Activated CD4-positive, alpha-beta T cell treated with anti-CD3 and anti-CD28 coated beads, Interleukin-2, Interleukin-6, amounts not matched to agents 100 ng/mL and 50 ng/mL, durations not matched to agents 16 hours and 8 hours (primary cell): ENCODE measurements around the gene UBAC2.

ENCODE experiments used
- DNase-seq: peaks from one replicate; pipeline ENCODE4 v3.0.0-alpha.2; 2020

The UBAC2 gene

DNA sequence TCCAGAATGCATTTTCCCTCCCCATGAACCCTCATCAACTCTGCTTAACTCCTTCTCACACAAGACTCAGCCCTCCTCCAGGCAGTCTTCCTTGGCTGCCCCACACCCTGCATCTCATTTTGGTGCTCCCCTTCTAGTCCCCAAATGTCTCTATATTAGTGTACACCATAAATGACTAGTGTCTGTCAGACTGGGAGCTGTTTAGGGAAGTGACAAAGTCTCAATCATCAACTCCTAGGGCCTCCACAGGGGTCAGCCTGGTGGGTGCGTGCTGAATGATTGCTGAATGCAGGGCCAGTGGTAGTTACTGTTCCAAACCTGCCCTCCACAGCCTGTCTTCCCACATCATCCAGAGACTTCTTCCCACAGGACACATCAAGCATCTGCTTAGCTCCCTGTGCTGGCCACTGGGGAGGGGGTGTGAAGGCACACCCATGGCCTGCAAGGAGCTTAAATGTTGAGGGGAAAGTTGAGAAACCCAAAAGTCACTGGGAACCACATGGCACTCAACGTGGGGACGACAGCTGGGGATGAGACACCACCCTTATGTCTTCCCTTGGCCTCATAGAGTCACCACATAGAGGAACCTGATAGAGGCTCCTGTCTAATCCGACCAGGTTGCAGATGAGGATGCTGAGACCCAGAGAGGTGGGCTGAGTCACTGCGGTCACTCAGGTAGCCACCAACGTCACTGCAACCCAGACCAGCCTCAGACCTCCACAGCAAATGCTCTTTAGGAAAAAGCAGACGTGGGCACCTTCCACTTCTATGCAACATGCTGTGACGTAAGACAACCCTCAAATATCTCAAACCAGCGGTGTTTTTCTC is 221.3 kb downstream of the UBAC2 start:
- DNase-seq: no peak

DNA sequence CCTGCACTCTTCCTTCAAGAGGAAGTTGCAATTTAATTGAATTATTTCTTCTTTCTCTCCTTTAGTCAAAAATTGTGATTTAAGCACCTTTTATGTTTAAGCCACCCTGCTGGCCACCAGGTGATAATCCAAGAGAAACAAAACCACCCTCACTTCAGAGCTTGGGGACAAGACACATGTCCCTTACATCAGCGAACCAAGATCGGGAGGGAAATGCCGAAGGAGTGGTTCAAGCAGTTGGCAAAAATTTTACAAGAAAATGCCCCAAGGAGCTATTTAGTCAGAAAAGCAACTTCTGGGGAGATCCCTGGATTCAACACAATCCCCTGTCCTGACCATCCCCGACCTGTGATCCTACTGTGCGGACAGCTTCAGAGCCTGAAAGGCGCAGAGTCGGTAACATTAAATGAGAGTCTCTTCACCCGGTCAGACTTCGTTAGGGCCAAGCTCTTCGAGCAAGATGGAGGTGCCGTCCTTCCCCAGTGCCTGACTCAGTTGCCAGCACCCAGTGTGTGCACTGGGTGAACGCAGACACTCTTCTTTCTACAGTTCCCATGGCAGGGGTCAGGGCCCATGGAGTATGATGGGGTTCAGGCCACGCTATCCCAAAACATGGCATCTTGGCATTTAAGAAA is 222.0 kb downstream of the UBAC2 start:
- DNase-seq: no peak

- peak; percentile 46 for DNase-seq
These were observed 225.1 kb downstream of the UBAC2 start for GRCh38 chr13:99425485-99426341.

GRCh38 chr13:99426426-99426825 is 225.8 kb downstream of the UBAC2 start:
- no peak for DNase-seq

DNA sequence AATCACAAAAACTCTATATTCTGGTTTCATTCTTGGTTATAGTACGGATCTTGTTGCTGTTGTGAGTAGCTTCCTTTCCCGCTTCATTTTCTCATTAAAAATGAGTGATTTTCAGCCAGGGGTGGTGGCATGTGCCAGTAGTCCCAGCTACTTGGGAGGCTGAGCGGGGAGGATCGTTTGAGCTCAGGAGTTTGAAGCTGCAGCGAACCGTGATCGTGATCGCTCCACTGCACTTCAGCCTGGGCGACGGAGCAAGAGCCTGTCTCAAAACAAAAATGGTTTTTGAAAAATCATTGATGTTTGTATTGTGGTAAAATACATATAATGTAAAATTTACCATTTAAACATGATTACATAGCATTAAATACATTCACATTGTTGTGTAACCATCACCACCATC is 229.0 kb downstream of the UBAC2 start:
- no peak for DNase-seq

GRCh38 chr13:99431927-99432608 is 231.4 kb downstream of the UBAC2 start:
- DNase-seq: no peak

GRCh38 chr13:99432609-99433542 is 232.2 kb downstream of the UBAC2 start:
- DNase-seq: peak; percentile 92

DNA sequence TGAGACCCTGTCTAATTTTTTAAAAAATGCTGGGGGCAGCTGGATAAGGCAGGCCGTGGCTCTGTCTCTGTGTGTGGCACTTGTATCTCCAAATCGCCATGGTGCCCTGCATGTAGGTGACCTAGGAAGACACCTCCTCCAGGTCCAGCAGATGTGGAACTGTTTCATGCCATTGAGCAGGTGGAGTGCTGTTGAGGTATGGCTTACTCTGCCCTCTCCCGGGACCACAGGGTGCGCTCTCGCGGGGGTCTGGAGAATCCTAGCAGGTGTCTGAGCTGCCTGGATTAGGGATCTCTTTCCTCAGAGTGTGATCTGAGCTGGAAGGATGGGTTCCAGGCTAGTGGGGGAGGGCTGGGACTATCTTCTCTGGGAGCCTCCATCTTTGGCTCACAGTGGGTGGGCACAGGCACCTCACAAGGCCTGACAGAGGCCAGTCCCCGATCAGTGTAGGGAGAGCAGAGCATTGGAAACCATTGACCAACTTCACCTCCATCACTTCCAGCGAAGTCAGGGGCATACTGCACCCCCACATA is 233.0 kb downstream of the UBAC2 start:
- no peak for DNase-seq

- DNase-seq: peak; percentile 85
These were observed 233.7 kb downstream of the UBAC2 start for GRCh38 chr13:99434258-99434788.

DNA sequence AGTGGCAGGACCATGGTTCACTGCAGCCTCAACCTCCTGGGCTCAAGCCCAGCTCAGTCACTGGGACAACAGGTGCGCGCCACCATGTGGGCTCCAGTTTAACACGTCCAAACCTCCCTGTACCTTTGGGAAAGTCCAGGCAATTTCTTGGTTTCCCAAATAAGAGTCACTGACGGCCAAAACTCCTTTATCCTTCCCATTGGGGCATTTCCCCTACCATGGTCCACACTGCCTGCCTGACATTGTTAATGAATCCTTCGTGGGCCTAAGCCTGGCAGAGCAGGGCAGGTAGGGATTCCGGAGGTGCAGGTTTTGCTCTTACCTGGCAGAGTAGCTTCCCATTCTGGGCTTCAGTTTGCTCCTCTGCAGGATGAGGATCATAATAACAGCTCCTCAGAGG is 234.5 kb downstream of the UBAC2 start:
- no peak for DNase-seq

DNA sequence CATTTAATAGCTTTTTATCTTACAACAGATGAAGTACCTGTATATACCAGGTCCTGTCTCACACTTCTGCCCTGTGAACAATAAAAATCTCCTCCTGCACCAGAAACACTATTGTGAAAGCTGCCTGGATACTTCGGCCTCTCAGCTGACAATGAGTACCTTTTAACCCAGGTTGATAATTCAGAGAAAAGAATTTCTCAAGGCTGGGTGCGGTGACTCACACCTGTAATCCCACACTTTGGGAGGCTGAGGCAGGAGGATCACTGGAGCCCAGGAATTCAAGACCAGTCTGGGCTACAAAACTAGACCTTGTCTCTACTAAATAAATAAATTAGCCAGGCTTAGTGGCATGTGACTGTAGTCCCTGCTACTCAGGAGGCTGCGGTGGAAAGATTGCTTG is 235.3 kb downstream of the UBAC2 start:
- no peak for DNase-seq
